ENCODE data around the gene HECW1.
"Not testable (repeated sequence)": the region's sequence is repeated elsewhere in the genome, so short reads cannot be mapped to it uniquely, and the experiment has no call there.

HECW1 gene

GRCh38 chr7:43124388-43124787 lies 11.9 kb downstream of the HECW1 start:
- no peak overlapping the region for H3K4me3 ChIP-seq (ENCODE audit: low read depth in 1 of 2, low read length in 1 of 2)
- H3K4me1 ChIP-seq (ENCODE audit: control insufficient read depth in 1 of 2, insufficient read depth in 1 of 2, low read depth in 1 of 2, low read length in 1 of 2), result no peaks in the 10 kb centered on the region
- peaks cover 27% of the 10 kb centered on the region for H3K27me3 ChIP-seq
- no peaks in the 10 kb centered on the region for H3K36me3 ChIP-seq
- TF ChIP-seq CTCF (IDR thresholded peaks at IDR 0.05), result no peak
- no peaks in the 10 kb centered on the region for H3K9me3 ChIP-seq
- H3K27ac ChIP-seq, result no peak overlapping the region

GRCh38 chr7:43130347-43130746 lies 17.9 kb downstream of the HECW1 start:
- H3K4me3 ChIP-seq (ENCODE audit: low read depth in 1 of 2, low read length in 1 of 2), result no peak overlapping the region
- no peak overlapping the region for H3K27ac ChIP-seq
- no peaks in the 10 kb centered on the region for H3K36me3 ChIP-seq
- no peaks in the 10 kb centered on the region for H3K4me1 ChIP-seq (ENCODE audit: control insufficient read depth in 1 of 2, insufficient read depth in 1 of 2, low read depth in 1 of 2, low read length in 1 of 2)
- no peak for TF ChIP-seq CTCF (IDR thresholded peaks at IDR 0.05)
- no peaks in the 10 kb centered on the region for H3K9me3 ChIP-seq
- peaks cover 7% of the 10 kb centered on the region for H3K27me3 ChIP-seq

- TF ChIP-seq CTCF (IDR thresholded peaks at IDR 0.05), result no peak
- H3K9me3 ChIP-seq, result no peaks in the 10 kb centered on the region
- H3K27ac ChIP-seq, result no peak overlapping the region
- H3K27me3 ChIP-seq, result peaks cover 7% of the 10 kb centered on the region
- H3K36me3 ChIP-seq, result no peaks in the 10 kb centered on the region
- H3K4me1 ChIP-seq (ENCODE audit: control insufficient read depth in 1 of 2, insufficient read depth in 1 of 2, low read depth in 1 of 2, low read length in 1 of 2), result no peaks in the 10 kb centered on the region
- no peak overlapping the region for H3K4me3 ChIP-seq (ENCODE audit: low read depth in 1 of 2, low read length in 1 of 2)
Observed at GRCh38 chr7:43135129-43135528, 22.7 kb downstream of the HECW1 start.

- Histone ChIP-seq H3K27ac (no peak overlapping the region), H3K4me1 (ENCODE audit: control insufficient read depth in 1 of 2, insufficient read depth in 1 of 2, low read depth in 1 of 2, low read length in 1 of 2) (no peaks in the 10 kb centered on the region), H3K27me3 (peaks cover 7% of the 10 kb centered on the region), H3K4me3 (ENCODE audit: low read depth in 1 of 2, low read length in 1 of 2) (no peak overlapping the region), H3K36me3 (no peaks in the 10 kb centered on the region), H3K9me3 (no peaks in the 10 kb centered on the region)
- TF ChIP-seq CTCF (IDR thresholded peaks at IDR 0.05), result no peak
Observed at GRCh38 chr7:43136064-43136463, 23.6 kb downstream of the HECW1 start.

DNA sequence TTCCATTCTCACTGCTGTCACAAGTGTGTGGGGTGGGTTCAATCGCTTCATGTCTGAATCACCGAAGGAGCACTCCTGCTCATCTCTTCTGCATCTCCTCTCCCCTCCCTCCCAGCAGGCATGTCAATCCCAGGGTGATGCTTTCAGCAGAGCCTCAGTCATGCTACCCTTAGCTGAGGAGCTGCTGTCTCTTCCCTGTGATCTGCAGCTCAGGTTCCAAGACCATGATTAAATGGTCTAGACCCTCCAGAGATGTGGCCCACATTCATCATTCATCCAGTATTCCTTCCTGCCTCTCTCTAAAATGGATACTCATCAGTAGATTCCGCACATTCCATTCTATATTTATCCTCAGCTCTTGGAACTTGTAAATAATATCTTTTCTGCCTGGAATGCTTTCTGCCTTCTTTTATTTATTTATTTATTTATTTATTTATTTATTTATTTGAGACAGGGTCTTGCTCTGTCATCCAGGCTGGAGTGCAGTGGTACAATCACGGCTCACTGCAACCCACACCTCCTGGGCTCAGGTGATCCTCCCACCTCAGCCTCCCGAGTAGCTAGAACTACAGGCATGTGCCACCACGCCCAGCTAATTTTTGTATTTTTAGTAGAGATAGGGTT lies 24.8 kb downstream of the HECW1 start:
- H3K27ac ChIP-seq; H3K9me3 ChIP-seq; H3K4me3 ChIP-seq (ENCODE audit: low read depth in 1 of 2, low read length in 1 of 2); H3K27me3 ChIP-seq; H3K36me3 ChIP-seq; H3K4me1 ChIP-seq (ENCODE audit: control insufficient read depth in 1 of 2, insufficient read depth in 1 of 2, low read depth in 1 of 2, low read length in 1 of 2): not testable (repeated sequence)

DNA sequence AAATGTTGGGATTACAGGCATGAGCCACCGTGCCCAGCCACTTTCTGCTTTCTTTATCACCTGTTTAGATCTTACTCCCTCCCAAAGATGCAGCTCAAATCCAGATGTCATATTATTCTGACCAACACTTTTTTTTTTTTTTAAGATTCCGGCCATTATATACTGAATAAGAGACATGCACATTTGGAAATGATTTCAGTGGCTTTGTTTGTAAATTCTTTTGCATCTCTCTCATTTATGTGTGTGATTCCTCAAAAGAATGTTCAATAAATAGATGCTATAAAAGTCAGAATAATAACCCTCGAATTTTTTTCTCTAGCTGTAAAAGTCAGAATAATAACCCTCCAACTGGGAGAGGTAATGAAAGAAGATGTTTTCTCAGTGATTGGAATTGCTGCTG lies 25.4 kb downstream of the HECW1 start:
- Histone ChIP-seq H3K4me3 (ENCODE audit: low read depth in 1 of 2, low read length in 1 of 2) (no peak overlapping the region), H3K27ac (no peak overlapping the region), H3K27me3 (peaks cover 3% of the 10 kb centered on the region), H3K9me3 (no peaks in the 10 kb centered on the region), H3K4me1 (ENCODE audit: control insufficient read depth in 1 of 2, insufficient read depth in 1 of 2, low read depth in 1 of 2, low read length in 1 of 2) (no peaks in the 10 kb centered on the region), H3K36me3 (no peaks in the 10 kb centered on the region)
- TF ChIP-seq CTCF (IDR thresholded peaks at IDR 0.05), result no peak
